GM18526 (cell line): Measurements from ENCODE around the gene AAMP.
A peak's percentile ranks its signal among the peaks of the same experiment; 100 is the strongest.

Experiments used
- POLR2A ChIP-seq: IDR thresholded peaks from 3 replicates; pipeline ENCODE4 v1.6.1; 2011; ENCODE audit not compliant: insufficient read length; ENCODE audit errors: extremely low read depth

AAMP gene

DNA sequence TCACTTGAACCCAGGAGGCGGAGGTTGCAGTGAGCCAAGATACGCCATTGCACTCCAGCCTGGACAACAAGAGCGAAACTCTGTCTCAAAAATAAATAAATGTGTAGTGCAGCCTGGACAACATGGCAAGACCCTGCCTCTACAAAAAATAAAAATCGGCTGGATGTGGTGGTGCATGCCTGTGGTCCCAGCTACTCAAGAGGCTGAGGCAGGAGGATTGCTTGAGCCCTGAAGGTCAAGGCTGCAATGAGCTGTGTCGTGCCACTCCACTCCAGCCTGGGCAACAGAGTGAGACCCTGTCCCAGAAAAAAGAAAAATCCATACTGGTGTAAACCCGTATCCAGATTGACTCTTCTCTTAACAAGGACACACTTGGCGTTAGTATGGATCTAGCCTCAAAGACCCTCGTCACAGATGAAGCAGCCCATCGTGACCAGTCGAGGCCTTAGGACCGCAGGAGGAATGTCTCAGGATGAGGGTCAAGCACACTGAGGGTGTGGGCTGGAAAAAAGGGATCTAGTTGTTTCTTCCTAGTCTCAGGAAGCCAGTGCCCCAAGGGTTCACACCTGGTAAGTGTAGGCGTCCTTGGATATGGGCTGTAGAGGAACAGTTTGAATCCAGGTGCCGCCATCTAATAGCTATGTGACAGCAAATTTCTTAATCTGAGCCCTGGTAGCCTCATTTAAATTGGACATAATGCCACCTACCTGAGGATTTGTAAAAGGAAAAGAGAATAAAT, 13.2 kb downstream of the AAMP start:
- TF ChIP-seq POLR2A = no peak

GRCh38 chr2:218255446-218255845, 14.5 kb downstream of the AAMP start:
- no peak for TF ChIP-seq POLR2A

DNA sequence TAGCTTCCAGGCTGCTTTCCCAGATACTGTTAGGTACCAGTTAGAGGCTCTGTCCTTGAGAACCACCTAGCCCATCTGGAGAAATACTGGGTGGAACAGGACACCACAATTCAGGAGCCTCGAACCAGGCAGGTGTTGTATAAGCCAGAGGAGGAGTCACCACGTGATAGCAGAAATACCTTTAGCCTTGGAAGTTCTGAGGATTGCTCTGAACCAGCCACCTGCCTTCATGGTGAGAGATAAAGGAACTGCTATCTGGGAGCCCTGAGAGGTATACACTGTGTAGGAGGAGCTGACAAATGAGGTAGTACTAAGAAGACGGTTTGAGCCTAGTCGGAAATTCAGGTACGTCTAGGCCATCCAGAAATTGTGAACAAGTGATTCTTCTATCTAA, 16.7 kb downstream of the AAMP start:
- TF ChIP-seq POLR2A = no peak

DNA sequence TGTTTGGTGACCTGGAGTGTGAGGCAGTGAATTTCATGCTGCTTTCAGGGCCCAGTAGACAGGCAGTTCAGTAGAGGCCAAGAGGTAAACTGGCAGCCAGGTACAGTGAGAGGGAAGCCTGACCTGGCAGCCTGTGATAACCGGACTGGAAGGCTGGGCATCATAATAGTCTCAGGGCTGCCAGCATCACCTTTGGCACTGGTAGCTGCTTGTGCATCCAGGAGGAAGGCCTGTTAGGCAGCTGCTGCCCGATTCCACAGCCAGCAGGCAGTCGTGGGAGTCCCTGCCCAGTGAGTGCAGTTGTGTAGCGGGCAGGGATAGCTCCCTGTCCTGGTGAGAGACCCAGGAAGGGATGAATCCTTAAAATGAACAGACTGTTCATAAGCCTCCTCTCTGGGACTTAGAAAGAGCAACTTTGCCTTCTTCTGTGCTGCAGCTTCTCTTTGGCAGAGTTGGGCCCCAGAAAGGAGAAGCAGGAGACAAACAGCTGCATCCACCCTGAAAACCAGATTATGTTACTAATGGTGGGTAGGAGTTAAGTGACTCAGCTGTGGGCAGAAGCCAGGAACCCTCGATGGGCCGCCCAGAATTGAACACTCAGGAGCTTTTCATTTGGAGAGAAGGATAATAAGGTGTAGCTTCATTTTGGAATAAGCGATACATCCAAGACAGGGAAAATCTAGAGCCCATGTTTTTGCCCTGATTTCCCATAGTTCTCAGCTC, 17.3 kb downstream of the AAMP start:
- TF ChIP-seq POLR2A = peak; percentile 11

GRCh38 chr2:218249691-218250090, 20.2 kb downstream of the AAMP start:
- TF ChIP-seq POLR2A = no peak

- no peak for TF ChIP-seq POLR2A
Observed at GRCh38 chr2:218245214-218245613, 24.7 kb downstream of the AAMP start.

DNA sequence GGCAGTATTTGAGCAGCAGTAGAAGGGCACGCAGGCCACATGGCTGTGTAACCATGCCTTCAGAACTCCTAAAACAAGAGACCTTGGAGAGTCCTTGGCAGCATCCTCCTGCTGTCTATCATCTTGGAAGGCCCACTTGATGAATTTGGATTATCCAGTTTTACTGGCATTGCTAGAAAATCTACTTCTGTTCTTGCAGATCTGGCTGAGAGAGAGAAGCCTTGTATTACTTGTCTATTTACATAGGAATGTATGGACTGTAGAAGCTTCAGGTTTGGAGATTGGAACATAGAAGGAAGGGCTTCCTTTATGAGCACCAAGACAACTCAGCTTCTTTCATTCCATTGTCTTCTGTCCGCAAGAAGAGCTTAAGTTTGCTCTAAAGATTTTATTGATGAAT, 25.3 kb downstream of the AAMP start:
- no peak for TF ChIP-seq POLR2A

DNA sequence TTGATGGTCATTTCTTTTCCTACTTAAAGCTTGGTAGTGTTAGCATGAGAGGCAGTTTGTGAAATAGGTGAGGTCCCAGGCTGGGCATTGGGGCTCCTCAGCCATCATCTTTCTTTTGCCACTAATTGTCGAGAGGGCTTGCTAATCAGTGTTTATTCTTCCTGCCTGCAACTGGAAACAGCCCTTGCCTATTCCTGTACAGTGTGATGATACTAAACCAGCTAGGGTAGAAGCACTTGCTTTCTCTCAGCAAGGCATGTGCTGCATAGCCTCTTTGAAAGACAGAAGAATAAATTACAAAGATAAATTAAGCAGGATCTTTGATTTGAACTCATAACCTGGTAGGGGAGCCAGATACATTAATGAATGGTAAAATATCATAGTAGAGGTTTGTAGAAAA, 25.7 kb downstream of the AAMP start:
- no peak for TF ChIP-seq POLR2A

DNA sequence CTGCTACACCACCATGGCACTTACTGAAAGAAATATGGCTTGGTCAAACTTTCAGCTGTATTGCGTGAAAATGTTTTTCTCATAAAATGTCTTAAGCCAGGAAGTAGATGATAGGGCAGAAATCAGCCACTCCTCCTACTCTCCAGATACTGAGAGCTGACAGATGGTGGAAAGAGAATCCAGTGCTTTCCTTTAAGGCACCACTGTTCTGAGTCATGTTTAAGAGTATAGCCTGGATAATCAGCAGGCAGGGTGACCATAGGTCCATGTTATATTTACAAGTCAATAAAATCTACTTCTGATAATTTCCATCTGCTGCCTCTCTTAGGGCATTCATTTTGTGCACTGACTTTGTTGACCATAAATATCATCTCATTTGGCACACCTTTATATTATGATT, 31.1 kb downstream of the AAMP start:
- no peak for TF ChIP-seq POLR2A

DNA sequence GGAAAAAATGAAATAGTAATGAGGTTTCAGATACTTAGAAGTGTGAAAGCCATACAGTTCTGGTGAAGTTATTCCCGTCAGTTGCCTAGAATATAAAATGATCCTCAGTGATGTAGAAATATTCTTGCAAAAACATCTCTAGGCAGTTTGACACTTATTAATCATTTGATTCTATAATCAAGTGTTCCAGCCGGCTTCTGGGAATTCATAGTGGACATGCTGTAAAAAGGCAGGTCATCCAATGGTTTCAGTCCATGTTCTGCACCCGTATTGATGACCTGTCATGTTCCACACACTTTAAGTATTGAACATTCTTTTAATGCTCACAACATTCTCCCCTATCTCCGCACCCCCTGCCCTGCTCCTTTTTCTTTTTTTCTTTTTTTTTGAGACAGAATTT, 33.1 kb downstream of the AAMP start:
- TF ChIP-seq POLR2A = no peak

DNA sequence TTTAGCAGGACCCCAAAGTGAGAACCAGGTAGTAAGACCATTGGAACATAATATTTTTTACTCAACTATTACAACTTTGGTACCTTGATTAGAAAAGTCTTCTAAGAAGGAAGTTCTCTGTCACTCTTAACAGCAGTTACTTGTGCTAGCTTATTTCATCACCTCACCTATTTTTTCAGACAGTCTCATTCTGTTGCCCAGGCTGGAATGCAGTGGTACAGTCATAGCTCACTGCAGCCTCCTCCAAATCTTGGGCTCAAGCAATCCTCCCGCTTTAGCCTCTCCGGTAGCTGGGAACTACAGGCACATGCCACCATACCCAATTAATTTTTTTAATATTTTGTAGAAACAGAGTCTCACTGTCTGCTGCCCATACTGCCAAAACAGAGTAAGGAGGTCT, 34.9 kb downstream of the AAMP start:
- no peak for TF ChIP-seq POLR2A

- TF ChIP-seq POLR2A = no peak
Observed at GRCh38 chr2:218234521-218234920, 35.4 kb downstream of the AAMP start.

DNA sequence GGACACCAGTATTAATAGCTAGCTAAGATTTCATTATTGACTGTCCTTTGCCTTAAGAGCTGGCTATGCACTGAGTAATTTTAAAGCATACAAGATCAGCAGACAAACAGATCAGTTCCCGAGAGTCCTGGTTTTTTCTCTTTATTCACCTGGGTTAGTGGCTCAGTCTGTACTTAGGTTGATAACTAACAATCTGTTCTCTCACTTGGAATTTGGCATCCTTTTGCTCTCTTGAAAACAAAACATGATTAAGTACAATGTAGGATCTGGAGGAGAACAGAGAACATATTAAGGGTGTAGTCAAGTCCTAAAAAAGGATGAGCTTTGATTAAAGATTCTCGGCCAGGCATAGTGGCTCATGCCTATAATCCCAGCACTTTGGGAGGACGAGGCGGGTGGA, 36.4 kb downstream of the AAMP start:
- no peak for TF ChIP-seq POLR2A

- TF ChIP-seq POLR2A = no peak
Observed at GRCh38 chr2:218230882-218231281, 39.1 kb downstream of the AAMP start.

DNA sequence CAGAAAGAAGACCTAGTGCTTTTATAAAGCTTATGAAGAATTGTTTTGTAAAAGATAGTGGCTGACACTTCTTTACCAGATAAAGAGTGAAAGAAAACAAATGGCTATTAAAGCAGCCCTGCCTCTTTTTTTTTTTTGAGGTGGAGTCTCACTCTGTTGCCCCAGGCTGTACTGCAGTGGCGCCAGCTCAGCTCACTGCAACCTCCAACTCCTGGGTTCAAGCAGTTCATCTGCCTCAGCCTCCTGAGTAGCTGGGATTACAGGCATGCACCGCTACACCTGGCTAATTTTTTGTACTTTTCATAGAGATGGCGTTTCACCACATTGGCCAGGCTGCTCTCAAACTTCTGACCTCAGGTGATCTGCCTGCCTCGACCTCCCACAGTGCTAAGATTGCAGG, 40.1 kb downstream of the AAMP start:
- no peak for TF ChIP-seq POLR2A

GRCh38 chr2:218229239-218229638, 40.7 kb downstream of the AAMP start:
- TF ChIP-seq POLR2A = no peak
